SK-N-DZ (cell line): ENCODE data around the gene EOLA1. TPM values are rescaled to one million over a fixed set of nuclear protein-coding genes. Genes with fewer than 3 reads are reported as not detected.
"Not testable (repeated sequence)": the region's sequence is repeated elsewhere in the genome, so short reads cannot be mapped to it uniquely, and the experiment has no call there.

Experiments
- DNase-seq: peaks from one replicate; pipeline ENCODE4 v3.0.0-alpha.2; 2015; ENCODE audit warnings: low spot score
- polyA plus RNA-seq, 2 experiments: library from polyadenylated mRNA; depleted of rRNA; stranded (reverse); fragments of >200 nt; gene quantifications; 2 replicates each; pipeline ENCODE4 v1.2.3, GENCODE V29; 2014

Gene EOLA1
- polyA plus RNA-seq (2014; cell fraction: cytosol; rRNA removed): 13.3 and 14.2 TPM in 2 replicates
- polyA plus RNA-seq (2014; cell fraction: nucleus; rRNA removed): 9.8 and 14.6 TPM in 2 replicates

DNA sequence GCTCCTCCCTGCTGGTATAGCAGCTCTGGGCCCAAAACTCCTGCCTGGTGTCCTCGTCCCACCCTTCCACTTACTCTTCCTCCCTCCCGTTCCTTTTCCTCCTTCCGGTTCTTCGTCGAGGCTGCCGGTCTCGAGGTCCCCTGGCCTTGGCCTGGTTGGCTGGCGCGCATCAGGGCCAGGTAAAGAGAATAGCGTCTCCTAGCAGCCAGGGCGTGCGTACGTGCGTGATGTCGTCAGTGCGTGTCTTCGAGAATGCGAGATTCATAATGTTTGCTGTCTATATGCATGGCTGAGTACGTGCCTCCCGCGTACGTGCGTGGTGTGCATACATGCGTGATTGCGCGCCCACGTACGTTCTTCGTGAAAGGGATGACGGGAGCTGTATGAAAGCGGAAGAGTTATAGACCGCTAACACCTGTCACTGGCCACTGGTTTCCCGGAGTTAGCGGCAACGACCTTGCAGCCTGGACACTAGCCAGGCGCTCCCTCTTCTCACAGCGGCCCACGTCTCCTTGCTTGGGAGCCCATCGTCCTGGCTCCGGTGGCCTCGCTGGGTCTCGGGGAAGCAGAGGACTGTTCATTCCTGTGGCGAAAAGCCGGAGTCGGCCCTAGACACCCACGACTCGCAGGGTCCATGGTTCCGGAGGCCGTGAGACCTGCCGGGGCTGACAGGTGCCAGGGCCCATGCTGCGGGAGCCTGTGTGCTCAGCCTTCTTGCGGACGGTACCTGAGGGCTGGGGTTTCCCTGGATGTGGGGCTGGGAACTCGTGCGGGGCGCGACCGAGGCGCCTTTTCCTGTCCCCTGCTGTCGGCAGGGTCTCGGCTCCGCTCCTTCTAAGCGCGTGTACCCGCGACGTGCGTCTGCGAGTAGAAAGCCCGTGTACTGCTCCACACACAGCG lies at the start of gene EOLA1:
EOLA1 (plus strand) TSS at position 392 of the 900 bp plus-strand sequence. CDS start 4,619 bp downstream, outside the sequence.
- peak; percentile 95 for DNase-seq

DNA sequence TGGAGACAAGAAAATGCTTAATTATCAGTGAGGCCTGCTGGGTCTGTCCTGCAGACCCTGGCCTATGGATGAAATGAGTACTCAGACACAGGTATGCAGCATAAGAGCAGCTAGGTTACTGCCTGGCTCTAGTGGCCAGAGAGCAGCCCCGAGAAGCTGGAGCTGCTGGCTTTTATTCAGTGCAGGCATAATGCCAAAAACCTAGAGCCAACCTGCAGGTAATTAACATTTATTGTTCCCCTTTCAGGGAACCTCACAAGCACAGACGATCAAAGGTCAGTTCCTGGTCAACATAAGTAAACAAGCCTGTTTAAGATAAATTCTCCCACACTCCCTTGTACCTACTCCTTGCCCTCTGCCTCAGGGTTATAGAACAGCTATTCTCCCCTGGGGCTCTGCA lies 49.0 kb upstream of the EOLA1 start:
- no peak for DNase-seq

DNA sequence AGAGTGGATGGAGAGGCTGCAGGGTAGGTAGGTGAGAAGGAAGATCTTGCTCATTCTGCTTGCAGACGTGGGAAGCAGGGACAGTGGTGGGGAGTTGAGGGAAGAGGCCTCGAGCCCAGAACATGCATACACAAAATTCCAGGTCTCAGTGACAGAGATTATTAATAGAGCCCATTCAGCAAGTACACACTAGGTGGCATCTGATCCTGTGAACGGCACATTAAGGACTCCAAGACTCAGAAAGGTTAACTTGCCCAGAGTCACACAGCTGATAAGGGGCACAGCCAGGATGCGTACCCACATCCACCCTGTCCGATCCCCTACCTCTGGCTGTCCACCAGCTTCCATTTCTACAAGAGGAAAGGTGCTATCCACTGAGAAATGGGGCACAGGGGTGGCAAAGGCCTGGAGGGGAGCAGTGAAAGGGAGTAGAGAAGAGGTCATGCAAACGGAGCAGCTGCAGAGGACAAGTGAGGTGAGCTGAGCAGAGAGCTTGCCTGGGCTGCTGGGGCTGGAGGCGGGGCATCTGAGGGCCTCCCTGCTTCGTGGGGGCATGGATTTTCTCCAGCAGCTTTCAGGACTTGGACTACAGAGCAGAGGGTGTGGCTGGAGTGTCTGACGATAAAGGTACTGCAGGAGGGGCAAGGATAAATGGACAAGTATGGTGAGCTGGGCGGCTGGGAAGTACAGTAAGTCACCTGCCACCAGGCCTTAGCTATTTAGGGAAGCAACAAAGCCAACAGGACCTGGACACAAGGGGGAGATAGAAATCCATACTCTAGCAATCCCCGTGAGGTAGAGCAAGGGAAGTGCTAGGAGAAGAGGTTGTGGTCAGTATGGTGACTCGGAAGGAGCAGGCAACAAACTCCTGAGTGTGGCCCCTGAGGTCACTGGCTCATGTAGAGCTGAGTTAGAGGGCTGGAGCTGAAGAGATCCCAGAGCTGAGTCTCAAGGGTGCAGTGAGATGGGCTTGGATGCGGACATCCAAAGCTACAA lies 46.9 kb upstream of the EOLA1 start:
- no peak for DNase-seq

DNA sequence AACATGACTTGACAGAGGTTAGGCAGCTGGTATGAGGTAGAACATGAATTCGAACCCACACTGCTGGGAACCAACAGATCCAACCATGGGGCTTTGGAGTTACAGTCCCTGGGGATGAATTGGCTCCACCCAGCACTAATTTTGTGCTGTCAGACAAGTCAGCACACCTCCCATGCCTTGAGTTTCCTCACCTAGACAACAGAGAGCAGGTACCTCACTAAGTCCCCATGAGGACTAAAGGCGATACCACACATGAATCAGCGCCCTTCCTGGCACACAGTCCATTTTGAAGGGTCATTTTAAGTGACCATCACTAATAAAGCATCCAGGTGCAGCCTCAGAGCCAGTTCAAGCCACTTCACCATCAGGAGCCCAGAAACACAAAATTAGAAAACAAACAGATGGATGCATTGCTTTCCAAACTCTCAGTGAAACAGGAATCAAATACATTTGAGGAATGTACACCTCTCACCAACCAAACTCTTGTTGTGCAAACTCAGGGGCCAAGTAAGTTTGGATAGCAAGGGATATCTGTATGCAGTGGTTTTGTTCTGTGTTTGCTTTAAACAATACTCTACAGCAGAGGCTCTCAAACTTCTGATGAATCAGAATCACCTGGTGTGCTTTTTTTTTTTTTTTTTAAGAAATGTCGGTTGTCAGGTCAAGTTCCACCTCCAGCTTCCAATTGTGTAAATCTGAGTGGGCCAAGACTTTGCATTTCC lies 45.8 kb upstream of the EOLA1 start:
- DNase-seq: no peak

DNA sequence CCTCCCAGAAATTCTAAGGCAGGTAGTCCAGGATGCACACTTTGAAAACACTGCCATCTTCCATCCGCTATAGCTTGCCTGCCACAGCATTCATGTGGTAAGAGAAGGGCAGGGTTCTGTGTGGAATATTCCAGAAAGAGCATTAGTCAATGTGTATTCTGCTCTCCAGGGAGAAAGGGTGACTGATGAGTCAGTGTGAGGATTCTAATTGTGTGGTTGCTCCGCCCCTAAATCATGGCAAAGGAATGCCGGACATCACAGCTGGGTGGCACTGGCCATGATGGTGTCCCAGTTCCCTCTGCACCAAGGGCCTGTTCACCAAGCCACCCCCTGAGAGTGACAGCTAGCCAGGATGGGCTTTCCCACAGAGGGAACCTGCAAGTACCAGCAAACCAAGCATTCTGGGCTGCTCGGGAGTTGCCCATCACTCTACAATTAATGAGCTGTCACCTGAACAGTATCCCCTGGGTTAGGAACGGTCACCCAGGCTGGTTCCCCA lies 45.2 kb upstream of the EOLA1 start:
- DNase-seq: no peak

DNA sequence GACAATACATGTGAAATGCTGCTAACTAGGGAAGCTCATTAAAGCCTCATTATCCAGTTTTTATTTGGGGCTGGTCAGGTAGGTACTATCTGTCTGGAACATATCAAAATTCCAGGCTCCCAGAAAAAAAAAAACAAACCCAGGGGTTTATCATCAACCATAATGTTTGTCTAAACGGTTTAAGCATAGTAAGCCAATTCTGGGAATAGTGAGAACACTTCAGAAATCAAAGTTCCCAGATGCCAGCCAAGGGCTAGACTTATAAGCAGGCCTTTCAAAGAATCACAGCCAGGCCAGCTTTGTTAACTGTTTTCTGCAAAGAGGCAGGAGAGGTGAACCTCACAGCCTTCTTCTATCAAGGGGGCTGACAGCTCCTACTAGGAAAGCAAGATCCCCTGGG lies 43.8 kb upstream of the EOLA1 start:
- DNase-seq: no peak

DNA sequence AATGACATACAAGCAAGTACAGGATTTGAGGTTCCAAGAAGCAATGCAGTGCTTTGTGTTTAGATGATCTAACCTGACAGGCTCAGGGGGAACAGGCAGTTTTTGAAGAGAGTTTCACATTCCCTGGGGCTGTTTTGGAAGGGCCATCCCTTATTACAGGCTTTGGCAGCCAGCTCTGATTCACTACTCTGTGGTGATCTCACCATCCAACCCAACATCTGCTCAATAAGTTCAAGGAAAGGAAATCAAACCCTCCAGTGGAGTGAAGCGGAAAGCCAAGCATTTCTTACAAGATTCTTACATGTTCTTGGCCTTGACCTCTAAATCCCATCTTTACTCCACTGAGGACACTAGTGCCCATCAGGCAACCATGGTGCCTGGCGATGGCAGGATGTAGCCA lies 43.2 kb upstream of the EOLA1 start:
- DNase-seq: no peak

DNA sequence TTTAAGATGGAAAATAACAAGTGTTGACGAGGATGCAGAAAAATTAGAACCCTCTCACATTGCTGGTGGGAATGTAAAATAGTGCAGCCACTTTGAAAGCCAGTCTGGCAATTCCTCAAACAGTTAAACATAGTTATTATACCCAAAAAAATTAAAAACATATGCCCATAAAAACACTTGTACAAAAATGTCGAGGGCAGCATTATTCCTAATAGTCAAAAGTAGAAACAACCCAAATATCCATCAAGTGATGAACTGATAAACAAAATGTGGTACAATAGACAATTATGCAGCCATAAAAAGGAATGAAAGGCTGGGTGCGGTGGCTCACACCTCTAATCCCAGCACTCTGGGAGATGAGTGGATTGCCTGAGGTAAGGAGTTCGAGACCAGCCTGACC lies 42.0 kb upstream of the EOLA1 start:
- DNase-seq: no peak

DNA sequence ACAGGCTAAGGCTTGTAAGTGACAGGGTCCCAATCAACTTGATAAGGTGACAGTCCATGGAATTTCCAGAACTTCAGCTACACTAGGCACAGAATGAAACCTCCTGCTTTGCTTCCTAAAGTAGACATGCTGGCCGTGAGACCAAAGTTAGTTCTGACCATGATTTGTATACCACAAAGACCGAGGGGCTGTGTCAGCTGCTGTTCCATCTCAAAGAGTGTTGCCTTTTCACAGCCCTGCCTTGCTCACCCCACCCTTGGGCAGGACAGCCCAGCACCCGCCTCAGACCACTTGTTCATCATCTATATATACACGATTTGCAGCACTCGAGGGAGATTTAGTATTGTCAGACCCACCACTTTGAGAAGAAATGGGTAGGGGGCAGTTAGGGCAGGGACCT lies 41.0 kb upstream of the EOLA1 start:
- DNase-seq: no peak

DNA sequence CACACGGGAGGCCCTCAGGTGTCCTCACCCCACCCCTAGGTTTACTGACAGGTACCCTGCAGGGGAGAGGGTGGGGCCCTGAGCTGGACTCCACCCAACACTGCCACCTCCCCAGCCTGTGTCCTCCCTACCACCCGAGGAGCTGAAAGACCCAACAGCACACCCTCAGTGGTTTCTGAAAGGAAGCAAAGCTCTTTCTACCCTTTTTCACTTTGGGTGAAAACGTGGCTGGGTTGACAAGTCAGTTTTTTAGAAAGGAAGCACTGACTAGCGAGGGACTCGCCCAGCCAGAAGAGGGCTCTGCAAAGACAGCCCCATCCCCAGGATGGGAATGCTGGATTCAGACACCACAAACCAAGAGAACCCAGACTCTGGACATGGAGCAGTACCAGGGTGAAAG lies 37.9 kb upstream of the EOLA1 start:
- DNase-seq: not testable (repeated sequence)

DNA sequence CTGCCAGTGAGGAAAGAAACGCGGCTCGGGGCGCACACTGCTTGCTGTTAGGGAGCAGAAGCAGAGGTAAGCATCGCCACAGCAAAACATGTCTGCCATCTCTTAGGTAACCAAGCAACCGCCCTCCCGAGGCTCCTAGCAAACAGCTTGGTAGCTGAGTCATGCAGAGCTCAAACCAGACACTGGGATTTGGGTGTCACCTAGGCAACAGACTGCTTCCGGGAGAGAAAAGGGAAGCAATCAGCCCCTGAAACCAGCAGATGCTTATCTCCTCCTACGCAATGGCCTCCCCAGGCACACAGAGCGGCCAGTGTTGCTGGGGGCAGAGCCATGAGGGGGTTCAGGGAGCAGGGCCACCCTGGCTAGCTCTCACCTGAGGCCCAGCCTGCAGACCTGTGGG lies 37.4 kb upstream of the EOLA1 start:
- DNase-seq: peak; percentile 59

DNA sequence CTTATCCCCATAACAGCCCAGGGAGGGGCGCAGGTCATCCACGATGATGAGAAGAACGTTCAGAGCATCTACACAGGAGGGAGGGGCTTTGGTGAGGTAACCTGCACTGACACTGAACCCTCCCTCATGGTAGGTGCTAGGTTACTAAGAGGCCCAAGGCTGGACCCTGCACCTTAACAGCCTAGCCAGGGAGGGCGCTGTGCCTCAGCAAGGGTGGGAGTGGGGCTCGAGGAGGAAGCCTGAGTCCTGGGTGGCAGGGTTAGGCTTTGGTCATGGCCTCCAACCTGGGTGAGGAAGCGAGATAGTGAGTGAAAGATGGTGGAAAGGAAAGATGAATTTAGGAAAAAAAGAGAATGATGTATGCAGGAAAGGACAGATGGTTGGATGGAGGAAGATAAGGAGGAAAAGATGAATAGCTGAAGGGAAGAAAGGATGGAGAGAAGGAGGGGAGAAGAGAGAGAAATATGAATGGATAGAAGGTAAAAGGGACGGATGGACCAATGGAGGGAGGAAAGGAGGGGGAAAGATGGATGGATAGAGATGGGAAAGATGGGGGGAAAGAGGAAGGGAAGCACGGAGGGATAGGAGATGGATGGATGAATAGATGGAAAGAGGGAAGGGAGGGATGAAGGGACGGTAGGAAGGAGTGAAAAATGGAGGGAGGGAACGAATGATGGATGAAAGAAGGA lies 36.4 kb upstream of the EOLA1 start:
- DNase-seq: peak; percentile 75

DNA sequence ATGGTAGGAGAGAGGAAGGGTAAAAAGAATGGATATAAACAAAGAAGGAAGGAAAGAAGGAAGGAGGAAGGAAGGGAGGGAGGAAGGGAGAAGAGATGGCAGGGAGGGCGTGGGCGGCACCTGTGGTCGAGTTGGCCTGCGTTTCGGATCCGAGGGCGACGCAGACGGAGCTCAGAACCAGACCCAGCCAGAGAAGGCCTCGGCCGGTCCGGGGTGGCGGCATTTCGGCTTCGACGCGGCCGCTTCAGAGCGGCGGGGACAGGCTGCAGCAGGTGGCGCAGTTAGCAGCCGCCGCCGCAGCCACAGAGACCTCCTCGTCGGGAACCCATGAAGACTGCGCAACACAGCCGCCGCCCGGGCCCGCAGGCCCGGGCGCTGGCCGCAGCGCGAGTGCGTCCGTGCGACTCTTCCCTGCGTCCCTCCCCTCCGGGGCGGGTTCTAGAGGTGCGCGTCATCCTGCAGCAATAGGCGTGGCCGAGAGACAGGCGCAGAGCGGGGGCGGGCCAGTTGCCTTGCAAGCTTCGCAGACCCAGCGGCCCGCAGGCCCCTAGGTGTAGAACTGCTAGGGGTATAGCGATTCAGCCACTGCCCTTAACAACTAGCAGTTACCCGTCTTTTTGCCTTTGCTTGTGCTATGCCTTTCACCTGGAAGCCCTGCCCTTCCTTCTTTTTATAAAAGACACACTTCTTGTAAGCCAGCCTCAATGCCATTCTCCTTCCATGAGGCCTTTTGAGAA lies 35.7 kb upstream of the EOLA1 start, which contains the start of gene IDS:
IDS (minus strand) TSS at position 392 of the 737 bp plus-strand sequence; CDS start at position 223, 169 bp downstream.
- peak; percentile 87 for DNase-seq

DNA sequence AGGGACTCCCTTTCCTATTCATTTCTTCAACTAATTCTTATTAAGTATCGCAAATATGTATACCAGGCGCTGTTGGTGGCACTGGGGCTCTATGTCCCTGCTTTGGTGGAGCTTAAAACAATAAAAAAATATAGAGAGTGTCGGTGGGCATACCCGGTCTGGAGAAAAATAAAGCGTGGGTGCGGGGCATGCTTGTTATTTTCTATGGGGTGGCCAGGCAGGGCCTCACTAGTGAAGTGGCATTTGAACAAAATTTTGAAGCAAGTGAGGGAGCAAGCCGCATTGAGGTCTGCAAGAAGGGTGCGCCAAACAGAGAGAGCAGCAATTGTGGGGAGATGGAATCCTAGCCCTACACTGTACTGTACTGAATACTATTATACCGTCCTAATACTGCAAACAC lies 35.1 kb upstream of the EOLA1 start:
- no peak for DNase-seq

DNA sequence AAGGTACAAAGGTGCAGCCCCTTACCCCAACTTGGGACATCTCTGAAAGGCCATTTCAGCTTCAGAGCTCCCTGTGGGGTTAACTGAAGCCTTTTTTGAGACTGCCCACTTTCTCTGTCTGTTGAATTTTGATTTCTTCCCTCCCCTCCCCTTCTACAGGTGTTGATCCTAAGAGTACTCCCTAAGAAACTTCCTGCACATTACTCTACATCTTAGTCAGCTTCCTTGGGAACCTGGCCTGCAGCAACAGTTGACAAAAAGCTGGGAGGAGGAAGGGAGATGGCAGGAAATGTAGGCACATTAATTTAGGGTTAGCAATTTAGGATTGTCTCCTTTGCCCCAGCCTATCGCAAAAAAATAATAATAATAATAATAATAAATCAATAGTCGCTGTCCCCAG lies 34.5 kb upstream of the EOLA1 start:
- no peak for DNase-seq

DNA sequence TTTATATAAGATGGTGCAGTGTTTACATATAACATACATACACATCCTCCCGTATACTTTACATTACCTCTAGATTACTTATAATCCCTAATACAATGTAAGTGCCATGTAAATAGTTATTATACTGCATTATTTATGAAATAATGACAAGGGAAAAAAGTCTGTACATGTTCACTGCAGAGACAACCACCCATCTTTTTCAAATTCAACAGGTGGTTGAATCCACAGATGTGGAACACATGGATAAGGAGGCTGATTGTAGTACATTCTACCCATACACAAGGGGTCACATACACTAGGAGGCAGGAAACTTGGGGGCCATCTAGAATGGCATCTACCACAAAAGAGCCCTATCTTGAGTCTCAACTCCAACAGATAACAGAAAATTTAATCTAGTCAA lies 32.3 kb upstream of the EOLA1 start:
- DNase-seq: no peak

DNA sequence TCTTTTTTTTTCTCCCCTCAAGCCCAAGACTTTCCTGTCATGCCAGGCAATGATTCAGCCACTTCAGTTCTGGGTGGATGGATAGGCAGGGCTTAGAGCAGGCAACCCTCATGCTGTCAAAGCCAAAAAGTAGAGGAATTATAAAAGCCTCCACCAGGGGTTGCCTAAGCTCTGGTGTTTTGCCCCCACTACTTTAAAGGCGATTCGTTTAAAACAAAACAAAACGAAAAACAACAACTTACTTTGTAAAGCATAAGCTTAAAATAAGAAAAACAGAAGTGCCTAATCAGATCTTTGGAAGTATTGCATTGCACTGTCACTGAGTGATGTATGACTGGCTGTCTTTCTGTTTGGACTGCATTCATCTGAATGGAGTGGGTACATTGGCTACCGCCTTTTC lies 30.4 kb upstream of the EOLA1 start:
- DNase-seq: no peak

DNA sequence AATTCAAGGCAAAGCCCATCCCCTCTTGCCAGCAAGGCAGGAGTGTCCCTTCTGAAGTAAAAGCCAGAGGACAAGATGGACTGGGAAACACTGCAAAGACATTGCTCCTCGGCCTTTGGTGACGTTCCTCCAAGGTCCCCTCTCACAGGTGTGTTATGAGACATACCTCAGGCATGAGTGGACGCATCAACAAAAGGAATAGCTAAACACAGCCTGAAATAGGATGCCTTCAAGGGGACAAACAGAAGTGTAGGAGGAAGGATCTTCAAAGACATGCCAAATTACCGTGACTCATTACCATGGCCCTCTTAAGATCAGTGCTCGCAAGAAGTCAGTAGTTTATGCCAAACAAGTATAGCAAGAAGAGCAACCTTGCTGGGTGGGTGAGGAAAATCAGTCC lies 29.7 kb upstream of the EOLA1 start:
- DNase-seq: no peak

DNA sequence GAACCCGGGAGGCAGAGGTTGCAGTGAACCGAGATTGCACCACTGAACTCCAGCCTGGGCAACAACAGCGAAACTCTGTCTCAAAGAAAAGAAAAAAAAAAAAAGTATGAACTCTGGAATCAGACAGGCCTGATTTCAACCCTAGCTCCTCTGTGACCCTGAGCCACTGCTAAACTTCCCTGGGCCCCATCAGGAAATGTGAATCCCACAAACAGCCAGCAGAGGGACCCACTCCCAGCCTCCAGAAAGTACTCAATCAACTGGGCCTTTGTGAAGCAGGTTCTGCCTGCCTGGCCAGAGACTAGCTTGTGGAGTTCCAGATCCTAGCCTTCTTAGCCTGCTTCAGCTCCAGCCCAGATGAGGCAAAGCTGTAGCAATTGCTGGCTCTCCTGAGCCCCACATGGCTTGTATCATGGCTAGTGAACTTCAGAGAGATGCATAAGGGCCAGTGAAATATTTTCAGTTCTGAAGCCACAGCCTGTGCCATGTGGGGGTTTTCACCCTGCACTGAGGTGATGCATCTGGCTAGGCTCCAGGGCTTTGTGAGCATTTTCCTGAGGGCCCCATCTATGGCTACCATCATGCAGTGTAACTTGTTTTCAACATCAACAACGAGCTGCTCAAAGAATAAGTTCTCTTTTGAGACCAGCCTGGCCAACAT lies 28.5 kb upstream of the EOLA1 start:
- DNase-seq: peak; percentile 62
